Fibroblast of mammary gland (primary cell): ENCODE measurements around the gene MAGEB10.
A peak's percentile ranks its signal among the peaks of the same experiment; 100 is the strongest.
"Not testable (repeated sequence)": the region's sequence is repeated elsewhere in the genome, so short reads cannot be mapped to it uniquely, and the experiment has no call there.

Source experiments
- DNase-seq: peaks from one replicate; pipeline ENCODE4 v3.0.0-alpha.2; 2010; ENCODE audit warnings: low read depth
- H3K4me3 ChIP-seq: 2 replicates; pipeline ENCODE4 v1.5.1; 2011; ENCODE audit warnings: low read depth, mild to moderate bottlenecking, low read length, moderate library complexity; ENCODE audit not compliant: control insufficient read depth
- TF ChIP-seq, protein P1 (sequence below): conservative IDR thresholded peaks from 2 replicates; pipeline ENCODE4 v1.5.1; 2011; ENCODE audit warnings: low read depth, low read length, inconsistent platforms; ENCODE audit not compliant: control insufficient read depth, insufficient read depth

The MAGEB10 gene

DNA sequence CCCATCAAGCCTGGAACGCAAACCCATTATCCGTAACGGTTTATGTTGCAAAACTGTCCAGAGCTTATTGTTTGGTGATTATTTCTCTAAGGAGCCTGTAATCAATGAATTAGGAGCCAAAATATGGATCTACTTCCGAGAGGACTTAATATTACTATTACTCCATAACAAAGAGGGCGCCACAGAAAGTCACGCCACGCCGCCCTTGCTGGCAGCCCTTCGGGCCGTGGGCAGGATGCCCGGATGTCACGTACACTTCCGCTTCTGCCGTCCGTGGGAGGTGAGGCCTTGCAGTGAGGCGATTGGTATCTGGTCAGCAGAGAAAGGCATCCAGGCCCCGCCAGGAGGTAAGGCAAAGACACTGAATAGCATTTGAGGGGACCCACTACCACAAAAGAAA is at the start of gene MAGEB10:
Gene MAGEB10, plus strand, starts transcription at position 301 of the 400 bp plus-strand sequence. CDS start 13,317 bp downstream, outside the sequence.
- DNase-seq: no peak
- TF ChIP-seq, protein P1, sequence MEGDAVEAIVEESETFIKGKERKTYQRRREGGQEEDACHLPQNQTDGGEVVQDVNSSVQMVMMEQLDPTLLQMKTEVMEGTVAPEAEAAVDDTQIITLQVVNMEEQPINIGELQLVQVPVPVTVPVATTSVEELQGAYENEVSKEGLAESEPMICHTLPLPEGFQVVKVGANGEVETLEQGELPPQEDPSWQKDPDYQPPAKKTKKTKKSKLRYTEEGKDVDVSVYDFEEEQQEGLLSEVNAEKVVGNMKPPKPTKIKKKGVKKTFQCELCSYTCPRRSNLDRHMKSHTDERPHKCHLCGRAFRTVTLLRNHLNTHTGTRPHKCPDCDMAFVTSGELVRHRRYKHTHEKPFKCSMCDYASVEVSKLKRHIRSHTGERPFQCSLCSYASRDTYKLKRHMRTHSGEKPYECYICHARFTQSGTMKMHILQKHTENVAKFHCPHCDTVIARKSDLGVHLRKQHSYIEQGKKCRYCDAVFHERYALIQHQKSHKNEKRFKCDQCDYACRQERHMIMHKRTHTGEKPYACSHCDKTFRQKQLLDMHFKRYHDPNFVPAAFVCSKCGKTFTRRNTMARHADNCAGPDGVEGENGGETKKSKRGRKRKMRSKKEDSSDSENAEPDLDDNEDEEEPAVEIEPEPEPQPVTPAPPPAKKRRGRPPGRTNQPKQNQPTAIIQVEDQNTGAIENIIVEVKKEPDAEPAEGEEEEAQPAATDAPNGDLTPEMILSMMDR: no peak
- H3K4me3 ChIP-seq: no peak within 1 kb of the TSS

GRCh38 chrX:27765718-27766117 is 42.1 kb upstream of the MAGEB10 start:
- DNase-seq: no peak
- TF ChIP-seq, protein P1: no peak

DNA sequence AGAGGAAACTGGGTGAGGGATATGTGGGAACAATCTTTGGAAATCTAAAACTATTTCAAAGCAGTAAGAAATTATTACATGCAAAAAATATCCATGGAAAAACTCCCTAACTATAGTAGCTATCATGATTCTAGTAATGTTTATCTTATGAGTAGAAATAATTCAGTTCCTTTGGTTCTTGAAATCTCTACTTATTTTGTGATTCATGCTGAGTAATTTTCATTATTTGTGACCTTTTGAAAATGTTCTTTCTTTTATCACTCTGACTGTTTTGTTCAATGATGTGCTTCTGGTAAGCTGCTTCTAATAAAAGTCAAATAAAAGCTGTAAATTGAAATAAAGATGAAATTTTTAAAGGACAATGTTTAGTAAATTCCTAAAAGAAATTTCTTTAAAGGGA is 40.4 kb upstream of the MAGEB10 start:
- peak; percentile 2 for DNase-seq
- TF ChIP-seq, protein P1: no peak
- H3K4me3 ChIP-seq: no peak overlapping the region

More at GRCh38 chrX:27765718-27766117, 42.1 kb upstream of the MAGEB10 start:
- no peak overlapping the region for H3K4me3 ChIP-seq

GRCh38 chrX:27775984-27776383 is 31.8 kb upstream of the MAGEB10 start:
- DNase-seq: no peak
- H3K4me3 ChIP-seq: no peak overlapping the region
- TF ChIP-seq, protein P1: no peak

- DNase-seq: no peak
- TF ChIP-seq, protein P1: no peak
- no peak overlapping the region for H3K4me3 ChIP-seq
These were observed 11.0 kb upstream of the MAGEB10 start for GRCh38 chrX:27796640-27797257.

DNA sequence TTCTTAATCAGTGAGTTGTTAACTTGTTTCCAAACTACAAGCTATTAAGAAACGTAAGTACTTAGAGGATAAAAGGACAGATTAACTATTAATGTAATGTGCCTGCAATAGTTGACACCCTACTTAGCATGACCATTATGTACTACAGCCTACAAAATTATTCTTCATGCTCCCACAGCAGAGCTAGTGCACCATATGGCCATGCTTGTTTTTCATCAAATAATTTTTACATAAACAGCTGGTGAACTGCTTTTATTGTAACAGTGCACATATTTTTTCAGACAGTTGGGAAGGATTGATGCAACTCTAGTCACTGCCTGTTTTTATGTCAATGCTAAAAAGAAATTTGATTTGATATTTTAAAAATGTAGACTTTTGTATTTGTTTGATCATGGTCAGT is 10.2 kb upstream of the MAGEB10 start:
- no peak overlapping the region for H3K4me3 ChIP-seq
- TF ChIP-seq, protein P1: no peak
- no peak for DNase-seq

GRCh38 chrX:27808226-27808625 is 436 bp downstream of the MAGEB10 start:
- no peak overlapping the region for H3K4me3 ChIP-seq
- TF ChIP-seq, protein P1: no peak
- DNase-seq: no peak

DNA sequence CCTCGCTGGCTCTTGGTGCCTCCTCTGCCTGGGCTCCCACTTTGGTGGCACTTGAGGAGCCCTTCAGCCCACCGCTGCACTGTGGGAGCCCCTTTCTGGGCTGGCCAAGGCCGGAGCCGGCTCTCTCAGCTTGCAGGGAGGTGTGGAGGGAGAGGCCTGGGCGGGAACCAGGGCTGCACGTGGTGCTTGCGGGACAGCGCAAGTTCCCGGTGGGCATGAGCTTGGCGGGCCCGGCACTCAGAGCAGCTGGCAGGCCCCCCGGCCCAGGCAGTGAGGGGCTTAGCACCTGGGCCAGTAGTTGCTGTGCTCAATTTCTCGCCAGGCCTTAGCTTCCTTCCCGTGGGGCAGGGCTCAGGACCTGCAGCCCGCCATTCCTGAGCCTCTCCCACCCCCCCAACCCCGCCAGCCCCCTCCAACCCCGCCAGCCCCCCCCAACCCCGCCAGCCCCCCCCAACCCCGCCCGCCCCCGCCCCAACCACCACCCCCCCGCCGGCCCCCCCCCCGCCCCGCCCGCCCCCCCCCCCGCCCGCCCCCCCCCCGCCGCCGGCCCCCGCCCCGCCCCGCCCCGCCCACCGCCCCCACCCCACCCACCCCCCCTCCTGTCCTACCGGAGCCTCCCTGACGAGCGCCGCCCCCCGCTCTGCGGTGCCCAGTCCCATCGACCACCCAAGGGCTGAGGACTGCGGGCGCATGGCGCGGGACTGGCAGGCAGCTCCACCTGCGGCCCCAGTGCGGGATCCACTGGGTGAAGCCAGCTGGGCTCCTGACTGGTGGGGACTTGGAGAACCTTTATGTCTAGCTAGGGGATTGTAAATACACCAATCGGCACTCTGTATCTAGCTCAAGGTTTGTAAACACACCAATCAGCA is 1.4 kb downstream of the MAGEB10 start:
- not testable (repeated sequence) for H3K4me3 ChIP-seq, DNase-seq
